GM23338 (cell line): ENCODE results near the gene SH3RF3. TPM values are rescaled to one million over a fixed set of nuclear protein-coding genes. Genes with fewer than 3 reads are reported as not detected.

Experiments
- ATAC-seq: fragments of 200-7000 bp; cut with Tn5 transposase; 3 replicates; pipeline ENCODE4 v1.9.1; 2020
- DNase-seq: peaks from one replicate; pipeline ENCODE4 v3.0.0-alpha.2; 2015; ENCODE audit warnings: low spot score
- H2AFZ ChIP-seq: fragments of 200-600 bp; sonication (generic); 2 replicates; pipeline ENCODE4 v1.8.0; 2016; ENCODE audit warnings: antibody characterized with exemption, mild to moderate bottlenecking, moderate library complexity
- H3F3A ChIP-seq: fragments of 200-600 bp; sonication (generic); replicated peaks from 2 replicates; pipeline ENCODE4 v1.8.0; 2017; ENCODE audit warnings: antibody characterized with exemption, mixed run types, low read depth
- H3K27ac ChIP-seq: fragments of 200-600 bp; sonication (generic); 2 replicates; pipeline ENCODE4 v1.6.1; 2016; ENCODE audit warnings: low read depth
- H3K27me3 ChIP-seq: fragments of 200-600 bp; sonication (generic); 2 replicates; pipeline ENCODE4 v1.8.0; 2016; ENCODE audit warnings: mild to moderate bottlenecking, mixed run types, moderate library complexity; ENCODE audit not compliant: insufficient read depth
- H3K36me3 ChIP-seq: fragments of 200-600 bp; sonication (generic); 2 replicates; pipeline ENCODE4 v1.8.0; 2016; ENCODE audit warnings: mild to moderate bottlenecking; ENCODE audit not compliant: insufficient read depth
- H3K4me1 ChIP-seq: fragments of 200-600 bp; sonication (generic); 2 replicates; pipeline ENCODE4 v1.8.0; 2016; ENCODE audit warnings: mild to moderate bottlenecking, moderate library complexity; ENCODE audit not compliant: insufficient read depth
- H3K4me2 ChIP-seq: fragments of 200-600 bp; sonication (generic); 2 replicates; pipeline ENCODE4 v1.7.1; 2017; ENCODE audit warnings: mixed run types
- H3K4me3 ChIP-seq: fragments of 200-600 bp; sonication (generic); 2 replicates; pipeline ENCODE4 v1.6.1; 2016; ENCODE audit warnings: mixed run types
- H3K79me2 ChIP-seq: fragments of 200-600 bp; sonication (generic); replicated peaks from 2 replicates; pipeline ENCODE4 v1.8.0; 2017; ENCODE audit warnings: mild to moderate bottlenecking; ENCODE audit not compliant: insufficient read depth
- H3K9me2 ChIP-seq: fragments of 200-600 bp; sonication (generic); 2 replicates; pipeline ENCODE4 v1.8.0; 2017; ENCODE audit not compliant: insufficient read depth
- H4K20me1 ChIP-seq: fragments of 200-600 bp; sonication (generic); replicated peaks from 2 replicates; pipeline ENCODE4 v1.8.0; 2017; ENCODE audit warnings: mild to moderate bottlenecking; ENCODE audit not compliant: insufficient read depth
- H3K27ac Mint-ChIP-seq: 2 replicates; pipeline ENCODE4 v1.8.0; 2020; ENCODE audit warnings: inconsistent platforms, mild to moderate bottlenecking, moderate library complexity, mixed read lengths
- H3K27me3 Mint-ChIP-seq: 3 replicates; pipeline ENCODE4 v1.8.0; 2022; ENCODE audit warnings: low read depth, mild to moderate bottlenecking, moderate library complexity, mixed read lengths, inconsistent platforms; ENCODE audit not compliant: insufficient read depth, poor library complexity
- H3K36me3 Mint-ChIP-seq: 3 replicates; pipeline ENCODE4 v1.8.0; 2021; ENCODE audit warnings: low read depth, mild to moderate bottlenecking, inconsistent platforms, moderate library complexity, mixed read lengths
- H3K4me1 Mint-ChIP-seq: 3 replicates; pipeline ENCODE4 v1.8.0; 2020; ENCODE audit warnings: mild to moderate bottlenecking, inconsistent platforms, mixed read lengths
- H3K4me3 Mint-ChIP-seq: 3 replicates; pipeline ENCODE4 v1.8.0; 2021; ENCODE audit warnings: moderate library complexity, mild to moderate bottlenecking, inconsistent platforms, mixed read lengths
- H3K9me3 Mint-ChIP-seq: 3 replicates; pipeline ENCODE4 v1.8.0; 2020; ENCODE audit warnings: moderate library complexity, mild to moderate bottlenecking, inconsistent platforms, mixed read lengths
- CREB1 ChIP-seq: fragments of 250-450 bp; sonication (Bioruptor Pico); IDR thresholded peaks from 2 replicates; pipeline ENCODE4 v1.5.0; 2020; ENCODE audit warnings: low read depth, mild to moderate bottlenecking, moderate library complexity
- CTCF ChIP-seq, 2 experiments: fragments of 200-600 bp in 1 of 2; sonication (generic) in 1 of 2; conservative IDR thresholded peaks; 2 replicates each; pipeline versions ENCODE4 v1.5.1 to v1.6.1; 2016 to 2017; ENCODE audit warnings: antibody characterized with exemption in 2 of 2, low read depth in 2 of 2, mild to moderate bottlenecking in 2 of 2, moderate library complexity in 1 of 2
- EZH2 ChIP-seq: fragments of 200-600 bp; sonication (generic); IDR thresholded peaks from one replicate; pipeline ENCODE4 v1.8.0; 2017; ENCODE audit warnings: antibody characterized with exemption, mild to moderate bottlenecking, low read depth; ENCODE audit not compliant: unreplicated experiment
- EZH2phosphoT487 ChIP-seq: fragments of 200-600 bp; sonication (generic); IDR thresholded peaks from one replicate; pipeline ENCODE4 v1.8.1; 2018; ENCODE audit warnings: antibody characterized with exemption; ENCODE audit not compliant: unreplicated experiment
- JUNB ChIP-seq: IDR thresholded peaks from one replicate; pipeline ENCODE4 v1.6.1; 2016; ENCODE audit warnings: antibody characterized with exemption; ENCODE audit not compliant: unreplicated experiment
- NANOG ChIP-seq: IDR thresholded peaks from 2 replicates; pipeline ENCODE4 v1.6.1; 2016; ENCODE audit warnings: antibody characterized with exemption, borderline replicate concordance
- STAT1 ChIP-seq: IDR thresholded peaks from one replicate; pipeline ENCODE4 v1.6.1; 2016; ENCODE audit warnings: antibody characterized with exemption; ENCODE audit not compliant: unreplicated experiment
- ZNF114 ChIP-seq: fragments of 250-450 bp; sonication (Bioruptor Pico); IDR thresholded peaks from 2 replicates; pipeline ENCODE4 v1.5.0; 2020; ENCODE audit warnings: mild to moderate bottlenecking, moderate library complexity
- ZNF331 ChIP-seq: fragments of 250-450 bp; sonication (Bioruptor Pico); IDR thresholded peaks from 2 replicates; pipeline ENCODE4 v1.5.0; 2020; ENCODE audit warnings: low read depth, mild to moderate bottlenecking, moderate library complexity
- polyA plus RNA-seq: library from polyadenylated mRNA; unstranded; fragments of >200 nt; fragmentation: Nextera tagmentation; extraction: Ambion mirVana; gene quantifications from 2 replicates; pipeline ENCODE4 v1.2.1, GENCODE V29; 2016
- total RNA-seq: library from RNA; depleted of rRNA; stranded (reverse); fragments of >200 nt; shearing (Covaris generic); gene quantifications from 2 replicates; pipeline ENCODE4 v1.2.3, GENCODE V29; 2014
- TF ChIP-seq, protein P1 (sequence below): fragments of 250-450 bp; sonication (Bioruptor Pico); IDR thresholded peaks from 2 replicates; pipeline ENCODE4 v1.5.0; 2020; ENCODE audit warnings: mild to moderate bottlenecking, moderate library complexity
- TF ChIP-seq, protein P2 (sequence below): IDR thresholded peaks from 2 replicates; pipeline ENCODE4 v1.6.1; 2016; ENCODE audit warnings: antibody characterized with exemption
- TF ChIP-seq, protein P3 (sequence below): IDR thresholded peaks from one replicate; pipeline ENCODE4 v1.6.1; 2018; ENCODE audit warnings: antibody characterized with exemption; ENCODE audit not compliant: unreplicated experiment

The SH3RF3 gene
- total and polyA plus RNA-seq, 2 experiments from 2014 or later = 0.11 to 0.63 TPM

- TF ChIP-seq CTCF (conservative IDR thresholded peaks at IDR 0.05; ENCODE audit: low read depth in 2 of 2) (no peak), STAT1 (no peak), CREB1 (CRISPR knock-in tag) (no peak)
- TF ChIP-seq, protein P1, sequence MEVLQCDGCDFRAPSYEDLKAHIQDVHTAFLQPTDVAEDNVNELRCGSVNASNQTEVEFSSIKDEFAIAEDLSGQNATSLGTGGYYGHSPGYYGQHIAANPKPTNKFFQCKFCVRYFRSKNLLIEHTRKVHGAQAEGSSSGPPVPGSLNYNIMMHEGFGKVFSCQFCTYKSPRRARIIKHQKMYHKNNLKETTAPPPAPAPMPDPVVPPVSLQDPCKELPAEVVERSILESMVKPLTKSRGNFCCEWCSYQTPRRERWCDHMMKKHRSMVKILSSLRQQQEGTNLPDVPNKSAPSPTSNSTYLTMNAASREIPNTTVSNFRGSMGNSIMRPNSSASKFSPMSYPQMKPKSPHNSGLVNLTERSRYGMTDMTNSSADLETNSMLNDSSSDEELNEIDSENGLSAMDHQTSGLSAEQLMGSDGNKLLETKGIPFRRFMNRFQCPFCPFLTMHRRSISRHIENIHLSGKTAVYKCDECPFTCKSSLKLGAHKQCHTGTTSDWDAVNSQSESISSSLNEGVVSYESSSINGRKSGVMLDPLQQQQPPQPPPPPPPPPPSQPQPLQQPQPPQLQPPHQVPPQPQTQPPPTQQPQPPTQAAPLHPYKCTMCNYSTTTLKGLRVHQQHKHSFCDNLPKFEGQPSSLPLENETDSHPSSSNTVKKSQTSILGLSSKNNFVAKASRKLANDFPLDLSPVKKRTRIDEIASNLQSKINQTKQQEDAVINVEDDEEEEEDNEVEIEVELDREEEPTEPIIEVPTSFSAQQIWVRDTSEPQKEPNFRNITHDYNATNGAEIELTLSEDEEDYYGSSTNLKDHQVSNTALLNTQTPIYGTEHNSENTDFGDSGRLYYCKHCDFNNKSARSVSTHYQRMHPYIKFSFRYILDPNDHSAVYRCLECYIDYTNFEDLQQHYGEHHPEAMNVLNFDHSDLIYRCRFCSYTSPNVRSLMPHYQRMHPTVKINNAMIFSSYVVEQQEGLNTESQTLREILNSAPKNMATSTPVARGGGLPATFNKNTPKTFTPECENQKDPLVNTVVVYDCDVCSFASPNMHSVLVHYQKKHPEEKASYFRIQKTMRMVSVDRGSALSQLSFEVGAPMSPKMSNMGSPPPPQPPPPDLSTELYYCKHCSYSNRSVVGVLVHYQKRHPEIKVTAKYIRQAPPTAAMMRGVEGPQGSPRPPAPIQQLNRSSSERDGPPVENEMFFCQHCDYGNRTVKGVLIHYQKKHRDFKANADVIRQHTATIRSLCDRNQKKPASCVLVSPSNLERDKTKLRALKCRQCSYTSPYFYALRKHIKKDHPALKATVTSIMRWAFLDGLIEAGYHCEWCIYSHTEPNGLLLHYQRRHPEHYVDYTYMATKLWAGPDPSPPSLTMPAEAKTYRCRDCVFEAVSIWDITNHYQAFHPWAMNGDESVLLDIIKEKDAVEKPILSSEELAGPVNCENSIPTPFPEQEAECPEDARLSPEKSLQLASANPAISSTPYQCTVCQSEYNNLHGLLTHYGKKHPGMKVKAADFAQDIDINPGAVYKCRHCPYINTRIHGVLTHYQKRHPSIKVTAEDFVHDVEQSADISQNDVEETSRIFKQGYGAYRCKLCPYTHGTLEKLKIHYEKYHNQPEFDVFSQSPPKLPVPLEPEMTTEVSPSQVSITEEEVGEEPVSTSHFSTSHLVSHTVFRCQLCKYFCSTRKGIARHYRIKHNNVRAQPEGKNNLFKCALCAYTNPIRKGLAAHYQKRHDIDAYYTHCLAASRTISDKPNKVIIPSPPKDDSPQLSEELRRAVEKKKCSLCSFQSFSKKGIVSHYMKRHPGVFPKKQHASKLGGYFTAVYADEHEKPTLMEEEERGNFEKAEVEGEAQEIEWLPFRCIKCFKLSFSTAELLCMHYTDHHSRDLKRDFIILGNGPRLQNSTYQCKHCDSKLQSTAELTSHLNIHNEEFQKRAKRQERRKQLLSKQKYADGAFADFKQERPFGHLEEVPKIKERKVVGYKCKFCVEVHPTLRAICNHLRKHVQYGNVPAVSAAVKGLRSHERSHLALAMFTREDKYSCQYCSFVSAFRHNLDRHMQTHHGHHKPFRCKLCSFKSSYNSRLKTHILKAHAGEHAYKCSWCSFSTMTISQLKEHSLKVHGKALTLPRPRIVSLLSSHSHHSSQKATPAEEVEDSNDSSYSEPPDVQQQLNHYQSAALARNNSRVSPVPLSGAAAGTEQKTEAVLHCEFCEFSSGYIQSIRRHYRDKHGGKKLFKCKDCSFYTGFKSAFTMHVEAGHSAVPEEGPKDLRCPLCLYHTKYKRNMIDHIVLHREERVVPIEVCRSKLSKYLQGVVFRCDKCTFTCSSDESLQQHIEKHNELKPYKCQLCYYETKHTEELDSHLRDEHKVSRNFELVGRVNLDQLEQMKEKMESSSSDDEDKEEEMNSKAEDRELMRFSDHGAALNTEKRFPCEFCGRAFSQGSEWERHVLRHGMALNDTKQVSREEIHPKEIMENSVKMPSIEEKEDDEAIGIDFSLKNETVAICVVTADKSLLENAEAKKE (CRISPR knock-in tag) = no peak
Observed at GRCh38 chr2:109493176-109493935, 364.4 kb downstream of the SH3RF3 start (continued).

DNA sequence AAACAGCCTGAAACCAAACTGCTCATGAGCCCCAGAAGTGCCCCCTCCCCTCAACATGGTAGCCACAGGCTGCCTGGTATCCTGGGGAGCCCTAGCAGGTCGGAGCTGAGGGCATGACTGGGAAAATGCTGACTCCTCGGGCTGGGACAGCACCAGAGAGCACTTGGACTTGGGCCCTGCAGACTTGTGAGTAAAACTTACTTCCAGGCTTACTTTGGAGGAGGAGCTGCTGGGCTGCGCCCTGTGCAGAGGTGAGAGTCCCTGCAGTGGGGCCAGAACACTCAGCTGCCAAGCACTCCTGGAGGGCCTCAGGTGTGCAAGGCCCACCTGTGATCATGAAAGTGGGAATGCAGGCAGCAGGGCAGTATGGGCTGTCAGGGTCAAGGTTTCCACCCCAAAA lies 365.3 kb downstream of the SH3RF3 start:
- Mint-ChIP-seq H3K36me3 (no peaks in the 10 kb centered on the region), H3K4me3 (no peak overlapping the region), H3K4me1 (no peaks in the 10 kb centered on the region), H3K27me3 (no peaks in the 10 kb centered on the region), H3K27ac (no peak overlapping the region), H3K9me3 (no peaks in the 10 kb centered on the region)
- no peaks in the 10 kb centered on the region for H3F3A ChIP-seq
- H3K36me3 ChIP-seq = no peaks in the 10 kb centered on the region
- H3K79me2 ChIP-seq = no peaks in the 10 kb centered on the region
- H4K20me1 ChIP-seq = no peaks in the 10 kb centered on the region
- H3K9me2 ChIP-seq = no peaks in the 10 kb centered on the region
- H3K4me1 ChIP-seq = no peaks in the 10 kb centered on the region
- H3K27ac ChIP-seq = no peak overlapping the region
- no peak overlapping the region for H2AFZ ChIP-seq
- no peak overlapping the region for H3K4me3 ChIP-seq
- DNase-seq (no peak), ATAC-seq (no peak)
- no peaks in the 10 kb centered on the region for H3K27me3 ChIP-seq
- no peak overlapping the region for H3K4me2 ChIP-seq
- TF ChIP-seq EZH2phosphoT487 (no peak), ZNF331 (no peak), CREB1 (CRISPR knock-in tag) (no peak), EZH2 (no peak), NANOG (no peak), JUNB (no peak), STAT1 (no peak), ZNF114 (no peak)
- TF ChIP-seq, protein P2, sequence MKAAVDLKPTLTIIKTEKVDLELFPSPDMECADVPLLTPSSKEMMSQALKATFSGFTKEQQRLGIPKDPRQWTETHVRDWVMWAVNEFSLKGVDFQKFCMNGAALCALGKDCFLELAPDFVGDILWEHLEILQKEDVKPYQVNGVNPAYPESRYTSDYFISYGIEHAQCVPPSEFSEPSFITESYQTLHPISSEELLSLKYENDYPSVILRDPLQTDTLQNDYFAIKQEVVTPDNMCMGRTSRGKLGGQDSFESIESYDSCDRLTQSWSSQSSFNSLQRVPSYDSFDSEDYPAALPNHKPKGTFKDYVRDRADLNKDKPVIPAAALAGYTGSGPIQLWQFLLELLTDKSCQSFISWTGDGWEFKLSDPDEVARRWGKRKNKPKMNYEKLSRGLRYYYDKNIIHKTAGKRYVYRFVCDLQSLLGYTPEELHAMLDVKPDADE = no peak
- TF ChIP-seq, protein P3, sequence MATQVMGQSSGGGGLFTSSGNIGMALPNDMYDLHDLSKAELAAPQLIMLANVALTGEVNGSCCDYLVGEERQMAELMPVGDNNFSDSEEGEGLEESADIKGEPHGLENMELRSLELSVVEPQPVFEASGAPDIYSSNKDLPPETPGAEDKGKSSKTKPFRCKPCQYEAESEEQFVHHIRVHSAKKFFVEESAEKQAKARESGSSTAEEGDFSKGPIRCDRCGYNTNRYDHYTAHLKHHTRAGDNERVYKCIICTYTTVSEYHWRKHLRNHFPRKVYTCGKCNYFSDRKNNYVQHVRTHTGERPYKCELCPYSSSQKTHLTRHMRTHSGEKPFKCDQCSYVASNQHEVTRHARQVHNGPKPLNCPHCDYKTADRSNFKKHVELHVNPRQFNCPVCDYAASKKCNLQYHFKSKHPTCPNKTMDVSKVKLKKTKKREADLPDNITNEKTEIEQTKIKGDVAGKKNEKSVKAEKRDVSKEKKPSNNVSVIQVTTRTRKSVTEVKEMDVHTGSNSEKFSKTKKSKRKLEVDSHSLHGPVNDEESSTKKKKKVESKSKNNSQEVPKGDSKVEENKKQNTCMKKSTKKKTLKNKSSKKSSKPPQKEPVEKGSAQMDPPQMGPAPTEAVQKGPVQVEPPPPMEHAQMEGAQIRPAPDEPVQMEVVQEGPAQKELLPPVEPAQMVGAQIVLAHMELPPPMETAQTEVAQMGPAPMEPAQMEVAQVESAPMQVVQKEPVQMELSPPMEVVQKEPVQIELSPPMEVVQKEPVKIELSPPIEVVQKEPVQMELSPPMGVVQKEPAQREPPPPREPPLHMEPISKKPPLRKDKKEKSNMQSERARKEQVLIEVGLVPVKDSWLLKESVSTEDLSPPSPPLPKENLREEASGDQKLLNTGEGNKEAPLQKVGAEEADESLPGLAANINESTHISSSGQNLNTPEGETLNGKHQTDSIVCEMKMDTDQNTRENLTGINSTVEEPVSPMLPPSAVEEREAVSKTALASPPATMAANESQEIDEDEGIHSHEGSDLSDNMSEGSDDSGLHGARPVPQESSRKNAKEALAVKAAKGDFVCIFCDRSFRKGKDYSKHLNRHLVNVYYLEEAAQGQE = no peak
